GM19438 (cell line): ENCODE measurements around the gene ETHE1.
"Not testable (repeated sequence)": the region's sequence is repeated elsewhere in the genome, so short reads cannot be mapped to it uniquely, and the experiment has no call there.

Experiments
- ATAC-seq: cut with Tn5 transposase; IDR thresholded peaks from one replicate; pipeline ENCODE4 v1.9.1; 2021; ENCODE audit warnings: low read depth; ENCODE audit not compliant: unreplicated experiment

ETHE1 gene

GRCh38 chr19:43552616-43553015 is 25.6 kb upstream of the ETHE1 start:
- no peak for ATAC-seq

- no peak for ATAC-seq
Measured at GRCh38 chr19:43552198-43552450, 25.1 kb upstream of the ETHE1 start.

DNA sequence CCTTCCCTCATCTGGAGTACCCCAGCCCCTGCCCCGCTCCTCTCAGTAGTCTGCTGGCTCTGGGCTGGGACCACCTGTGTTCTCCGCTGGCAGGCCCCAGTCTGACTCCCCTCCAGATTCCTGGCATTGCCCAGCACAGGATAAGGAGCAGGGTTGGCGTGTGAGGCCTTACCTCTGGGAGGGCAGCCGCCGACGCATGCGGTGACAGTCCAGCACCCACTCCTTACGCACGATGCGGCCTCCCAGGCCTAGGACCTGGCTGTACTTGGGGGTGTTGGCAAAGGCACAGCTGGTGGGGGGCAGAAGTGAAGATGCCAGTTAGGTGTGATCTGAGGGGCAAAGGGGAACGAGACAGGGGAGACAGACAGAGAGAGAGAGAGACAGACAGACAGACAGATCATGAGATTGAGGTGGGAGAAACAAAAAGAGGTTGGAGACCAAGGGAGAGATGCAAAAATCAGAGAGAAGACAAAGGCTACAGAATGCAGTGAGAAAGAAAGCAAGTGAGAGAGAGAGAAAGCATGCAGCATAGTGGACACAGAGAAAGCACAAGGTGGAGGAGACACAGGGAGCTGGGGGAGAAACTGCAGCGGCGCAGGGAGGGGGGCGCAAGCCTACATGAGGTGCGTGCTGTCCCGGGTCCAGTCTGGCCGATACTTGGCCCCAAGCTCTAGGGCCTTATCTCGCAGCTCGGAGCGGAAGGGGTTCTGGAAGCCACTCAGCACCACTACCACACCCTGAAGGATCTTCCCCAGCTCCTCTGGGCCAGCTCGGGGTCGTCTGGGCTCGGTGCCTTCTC is 24.6 kb upstream of the ETHE1 start:
- no peak for ATAC-seq

- ATAC-seq, result no peak
Measured at GRCh38 chr19:43548706-43549105, 21.7 kb upstream of the ETHE1 start.

DNA sequence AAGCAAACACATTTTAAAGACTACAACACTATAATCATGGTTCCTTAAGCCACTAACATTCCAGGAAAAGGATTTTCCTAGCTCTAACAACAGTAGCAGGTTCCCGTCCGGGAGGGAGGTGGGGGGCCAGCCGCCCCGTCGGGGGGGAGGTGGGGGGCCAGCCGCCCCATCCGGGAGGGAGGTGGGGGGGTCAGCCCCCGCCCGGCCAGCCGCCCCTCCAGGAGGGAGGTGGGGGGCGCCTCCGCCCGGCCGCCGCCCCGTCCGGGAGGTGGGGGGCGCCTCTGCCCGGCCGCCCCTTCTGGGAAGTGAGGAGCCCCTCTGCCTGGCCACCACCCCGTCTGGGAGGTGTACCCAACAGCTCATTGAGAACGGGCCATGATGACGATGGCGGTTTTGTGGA is 20.9 kb upstream of the ETHE1 start:
- not testable (repeated sequence) for ATAC-seq

- no peak for ATAC-seq
Measured at GRCh38 chr19:43546581-43546980, 19.6 kb upstream of the ETHE1 start.

GRCh38 chr19:43545981-43546380 is 19.0 kb upstream of the ETHE1 start:
- ATAC-seq, result no peak

GRCh38 chr19:43545276-43545675 is 18.3 kb upstream of the ETHE1 start:
- no peak for ATAC-seq

- ATAC-seq, result no peak
Measured at GRCh38 chr19:43544077-43544476, 17.1 kb upstream of the ETHE1 start.

DNA sequence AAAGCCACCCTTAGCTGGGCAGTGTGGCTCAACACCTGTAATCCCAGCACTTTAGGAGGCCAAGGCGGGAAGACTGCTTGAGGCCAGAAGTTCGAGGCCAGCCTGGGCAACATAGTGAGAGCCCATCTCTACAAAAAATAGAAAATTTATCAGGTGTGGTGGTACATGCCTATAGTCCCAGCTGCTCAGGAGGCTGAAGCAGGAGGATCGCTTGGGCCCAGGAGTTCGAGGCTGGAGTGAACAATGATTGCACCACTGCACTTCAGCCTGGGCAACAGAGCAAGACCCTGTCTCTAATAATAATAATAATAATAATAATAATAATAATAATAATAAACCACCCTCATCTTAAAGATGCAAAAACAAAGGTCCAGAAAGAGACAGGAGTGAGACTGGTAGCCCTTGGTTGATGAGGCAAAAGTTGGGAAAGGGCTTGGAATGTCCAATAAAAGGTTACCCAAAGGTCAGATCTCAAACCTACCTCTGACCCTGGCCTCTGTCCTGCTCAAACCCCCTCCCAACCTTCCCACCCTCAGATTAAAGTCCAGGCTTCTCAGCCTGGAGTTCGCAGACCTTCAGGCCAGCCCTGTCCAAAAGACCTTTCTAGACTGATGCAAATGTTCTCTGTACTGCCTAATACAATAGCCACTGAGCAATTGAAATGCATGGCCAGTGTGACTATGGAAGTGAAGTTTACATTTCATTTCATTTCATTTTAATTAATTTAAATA is 15.1 kb upstream of the ETHE1 start:
- ATAC-seq, result no peak

- ATAC-seq, result no peak
Measured at GRCh38 chr19:43540381-43540780, 13.4 kb upstream of the ETHE1 start.

- no peak for ATAC-seq
Measured at GRCh38 chr19:43538922-43539321, 11.9 kb upstream of the ETHE1 start.

DNA sequence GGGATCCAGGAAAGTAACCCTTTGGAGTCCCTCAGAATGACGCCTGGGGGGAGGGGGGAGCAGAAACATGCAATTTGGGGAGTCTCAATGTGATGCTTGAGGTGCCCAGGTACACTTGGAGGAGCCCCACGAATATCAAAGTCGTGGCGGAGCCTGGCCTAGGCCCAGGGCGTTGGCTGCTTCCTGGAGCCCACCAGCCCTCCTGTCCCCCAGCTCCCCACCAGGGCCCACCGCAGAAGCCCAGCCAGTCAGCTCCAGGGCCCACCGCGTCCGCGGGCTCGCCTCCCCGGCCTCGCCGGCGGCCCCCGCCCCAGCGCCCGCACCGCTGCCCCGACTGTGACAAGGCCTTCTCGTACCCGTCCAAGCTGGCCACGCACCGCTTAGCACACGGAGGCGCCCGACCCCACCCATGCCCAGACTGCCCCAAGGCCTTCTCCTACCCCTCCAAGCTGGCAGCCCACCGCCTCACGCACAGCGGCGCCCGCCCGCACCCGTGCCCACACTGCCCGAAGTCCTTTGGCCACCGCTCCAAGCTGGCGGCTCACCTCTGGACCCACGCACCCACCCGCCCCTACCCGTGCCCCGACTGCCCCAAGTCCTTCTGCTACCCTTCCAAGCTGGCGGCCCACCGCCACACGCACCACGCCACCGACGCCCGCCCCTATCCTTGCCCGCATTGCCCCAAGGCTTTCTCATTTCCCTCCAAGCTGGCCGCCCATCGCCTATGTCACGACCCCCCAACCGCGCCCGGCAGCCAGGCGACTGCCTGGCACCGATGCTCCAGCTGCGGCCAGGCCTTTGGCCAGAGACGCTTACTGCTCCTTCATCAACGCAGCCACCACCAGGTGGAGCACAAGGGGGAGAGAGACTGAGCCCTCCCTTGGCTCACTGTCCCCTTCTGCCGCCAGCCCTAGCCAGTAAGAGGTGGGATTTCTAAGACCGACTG is 8.1 kb upstream of the ETHE1 start:
- no peak for ATAC-seq

DNA sequence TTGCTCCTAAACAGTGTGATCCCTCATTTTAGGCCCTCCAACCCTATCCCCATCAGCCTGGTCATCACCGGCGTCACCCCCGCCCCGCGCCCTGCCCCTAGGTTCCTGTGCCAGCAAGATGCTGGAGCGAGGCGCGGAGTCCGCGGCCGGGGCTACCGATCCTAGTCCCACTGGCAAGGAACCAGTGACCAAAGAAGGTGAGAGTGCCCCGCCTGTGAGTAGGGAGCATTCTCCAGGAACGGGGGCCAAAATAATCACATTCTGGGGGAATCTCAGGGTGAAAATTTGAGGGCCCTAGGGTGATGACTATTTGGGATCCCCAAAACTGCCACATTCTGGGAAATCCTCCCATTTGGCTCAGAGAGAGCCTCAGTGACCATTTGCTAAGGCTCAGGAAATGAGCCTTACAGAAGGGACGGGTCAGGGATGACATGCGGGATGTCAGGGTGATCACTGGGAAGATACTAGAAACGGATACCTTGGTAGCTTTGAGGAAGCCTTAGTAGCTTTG is 7.4 kb upstream of the ETHE1 start:
- ATAC-seq, result no peak

- peak; percentile 68 for ATAC-seq
Measured at GRCh38 chr19:43533546-43534304, 6.7 kb upstream of the ETHE1 start.

DNA sequence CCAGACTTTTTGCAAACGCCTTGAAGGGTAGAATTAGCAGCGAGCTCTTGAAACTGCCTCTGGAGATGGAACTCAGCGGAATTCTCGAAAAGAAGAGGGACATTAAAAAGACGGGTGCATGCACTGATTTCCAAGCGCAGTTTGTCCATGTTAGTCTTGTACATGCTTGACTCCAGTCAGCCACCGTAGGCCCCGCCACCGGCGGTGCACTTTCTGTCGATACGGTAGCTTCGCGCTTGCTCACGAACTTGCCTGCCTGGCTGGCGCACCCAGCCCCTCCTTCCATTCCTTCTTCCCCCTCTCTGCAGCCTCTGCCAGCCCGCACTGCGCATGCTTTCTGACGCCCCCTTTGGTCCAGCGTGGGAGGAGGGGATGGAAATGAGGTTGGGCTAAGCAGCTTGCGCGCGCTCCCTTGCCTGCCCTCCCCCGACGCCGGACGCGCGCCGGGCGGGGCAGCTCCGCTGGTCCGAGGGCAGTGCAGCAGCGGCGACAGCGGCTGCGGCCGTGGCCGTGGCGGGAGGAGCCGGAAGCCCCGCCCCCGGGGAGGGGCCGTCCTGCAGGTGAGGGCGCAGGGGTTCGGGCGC is 6.1 kb upstream of the ETHE1 start, which contains the start of gene ZNF575:
Gene ZNF575, plus strand, starts transcription at position 227 of the 584 bp plus-strand sequence. CDS start 1,235 bp downstream, outside the sequence.
- ATAC-seq, result peak; percentile 52

- ATAC-seq, result peak; percentile 16
Measured at GRCh38 chr19:43532571-43532961, 5.6 kb upstream of the ETHE1 start.

- ATAC-seq, result no peak
Measured at GRCh38 chr19:43527860-43528622, 1.0 kb upstream of the ETHE1 start.
